Measurements from ENCODE around the gene CKB. TPM values are rescaled to one million over a fixed set of nuclear protein-coding genes. Genes with fewer than 3 reads are reported as not detected.

CKB gene
- total RNA-seq, 1 donor from 2014 or later, result 178 TPM

- peaks cover 27% of the 10 kb centered on the region for H3K4me1 ChIP-seq (ENCODE audit: insufficient read depth, low read length)
- no peak for DNase-seq (ENCODE audit: low read depth)
- Mint-ChIP-seq H3K27me3 (ENCODE audit: low read depth, unreplicated experiment) (peaks cover 6% of the 10 kb centered on the region), H3K4me1 (ENCODE audit: low read depth, unreplicated experiment) (peaks cover 16% of the 10 kb centered on the region), H3K36me3 (ENCODE audit: low read depth, unreplicated experiment) (peaks cover 6% of the 10 kb centered on the region), H3K9me3 (ENCODE audit: unreplicated experiment) (no peaks in the 10 kb centered on the region), H3K27ac (ENCODE audit: unreplicated experiment) (no peak overlapping the region), H3K4me3 (ENCODE audit: unreplicated experiment) (peak overlapping the region; percentile 95)
- TF ChIP-seq, protein P1, sequence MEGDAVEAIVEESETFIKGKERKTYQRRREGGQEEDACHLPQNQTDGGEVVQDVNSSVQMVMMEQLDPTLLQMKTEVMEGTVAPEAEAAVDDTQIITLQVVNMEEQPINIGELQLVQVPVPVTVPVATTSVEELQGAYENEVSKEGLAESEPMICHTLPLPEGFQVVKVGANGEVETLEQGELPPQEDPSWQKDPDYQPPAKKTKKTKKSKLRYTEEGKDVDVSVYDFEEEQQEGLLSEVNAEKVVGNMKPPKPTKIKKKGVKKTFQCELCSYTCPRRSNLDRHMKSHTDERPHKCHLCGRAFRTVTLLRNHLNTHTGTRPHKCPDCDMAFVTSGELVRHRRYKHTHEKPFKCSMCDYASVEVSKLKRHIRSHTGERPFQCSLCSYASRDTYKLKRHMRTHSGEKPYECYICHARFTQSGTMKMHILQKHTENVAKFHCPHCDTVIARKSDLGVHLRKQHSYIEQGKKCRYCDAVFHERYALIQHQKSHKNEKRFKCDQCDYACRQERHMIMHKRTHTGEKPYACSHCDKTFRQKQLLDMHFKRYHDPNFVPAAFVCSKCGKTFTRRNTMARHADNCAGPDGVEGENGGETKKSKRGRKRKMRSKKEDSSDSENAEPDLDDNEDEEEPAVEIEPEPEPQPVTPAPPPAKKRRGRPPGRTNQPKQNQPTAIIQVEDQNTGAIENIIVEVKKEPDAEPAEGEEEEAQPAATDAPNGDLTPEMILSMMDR (IDR thresholded peaks at IDR 0.05; ENCODE audit: insufficient read depth, low read depth, low read length), result no peak
- no peak for TF ChIP-seq EZH2 (IDR thresholded peaks at IDR 0.05; ENCODE audit: insufficient read depth, low read length)
- no peak overlapping the region for H2AFZ ChIP-seq (ENCODE audit: low read depth, low read length)
- no peak overlapping the region for H3K9ac ChIP-seq (ENCODE audit: low read length)
- no peak for FAIRE-seq
- no peaks in the 10 kb centered on the region for H3K9me3 ChIP-seq (ENCODE audit: insufficient read depth, low read depth, low read length)
- H3K79me2 ChIP-seq (ENCODE audit: insufficient read depth, low read length), result peaks cover 35% of the 10 kb centered on the region
- no peak overlapping the region for H3K27ac ChIP-seq (ENCODE audit: low read depth, low read length)
- H3K27me3 ChIP-seq (ENCODE audit: insufficient read depth, low read length), result peaks cover 11% of the 10 kb centered on the region
- no peak overlapping the region for H3K4me3 ChIP-seq (ENCODE audit: insufficient read depth, low read depth, low read length)
- no peaks in the 10 kb centered on the region for H3K36me3 ChIP-seq (ENCODE audit: insufficient read depth, low read length)
- peak overlapping the region; percentile 94 for H3K4me2 ChIP-seq (ENCODE audit: low read length)
- H4K20me1 ChIP-seq (ENCODE audit: insufficient read depth, low read length), result peaks cover 33% of the 10 kb centered on the region
Measured at GRCh38 chr14:103527408-103528145, 4.9 kb upstream of the CKB start.

DNA sequence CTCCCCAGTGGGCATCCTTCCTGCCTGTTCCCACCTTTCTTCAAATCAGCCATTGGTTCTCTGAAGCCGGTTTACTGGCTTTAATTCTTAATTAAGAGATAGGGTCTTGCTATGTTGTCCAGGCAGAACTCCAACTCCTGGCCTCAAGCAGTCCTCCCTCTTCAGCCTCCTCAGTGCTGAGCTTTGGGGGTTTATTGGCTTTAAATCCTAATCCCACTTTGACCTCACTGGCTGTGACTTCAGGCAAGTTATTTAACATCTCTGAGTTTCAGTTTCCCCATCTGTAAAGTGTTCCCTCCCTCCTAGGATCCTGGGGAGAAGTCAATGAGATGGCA, 4.3 kb upstream of the CKB start:
- H2AFZ ChIP-seq (ENCODE audit: low read depth, low read length), result no peak overlapping the region
- H4K20me1 ChIP-seq (ENCODE audit: insufficient read depth, low read length), result peaks cover 27% of the 10 kb centered on the region
- no peak overlapping the region for H3K27ac ChIP-seq (ENCODE audit: low read depth, low read length)
- H3K9ac ChIP-seq (ENCODE audit: low read length), result no peak overlapping the region
- peak overlapping the region; percentile 74 for H3K4me3 Mint-ChIP-seq (ENCODE audit: unreplicated experiment)
- FAIRE-seq (no peak), DNase-seq (ENCODE audit: low read depth) (no peak)
- H3K36me3 Mint-ChIP-seq (ENCODE audit: low read depth, unreplicated experiment), result peaks cover 6% of the 10 kb centered on the region
- peaks cover 14% of the 10 kb centered on the region for H3K27me3 ChIP-seq (ENCODE audit: insufficient read depth, low read length)
- H3K9me3 ChIP-seq (ENCODE audit: insufficient read depth, low read depth, low read length), result no peaks in the 10 kb centered on the region
- H3K4me1 Mint-ChIP-seq (ENCODE audit: low read depth, unreplicated experiment), result peaks cover 15% of the 10 kb centered on the region
- H3K36me3 ChIP-seq (ENCODE audit: insufficient read depth, low read length), result no peaks in the 10 kb centered on the region
- no peak overlapping the region for H3K4me2 ChIP-seq (ENCODE audit: low read length)
- no peaks in the 10 kb centered on the region for H3K9me3 Mint-ChIP-seq (ENCODE audit: unreplicated experiment)
- H3K27ac Mint-ChIP-seq (ENCODE audit: unreplicated experiment), result no peak overlapping the region
- H3K79me2 ChIP-seq (ENCODE audit: insufficient read depth, low read length), result peaks cover 29% of the 10 kb centered on the region
- H3K27me3 Mint-ChIP-seq (ENCODE audit: low read depth, unreplicated experiment), result peaks cover 6% of the 10 kb centered on the region
- TF ChIP-seq, protein P1 (IDR thresholded peaks at IDR 0.05; ENCODE audit: insufficient read depth, low read depth, low read length), result no peak
- TF ChIP-seq EZH2 (IDR thresholded peaks at IDR 0.05; ENCODE audit: insufficient read depth, low read length), result no peak
- peaks cover 31% of the 10 kb centered on the region for H3K4me1 ChIP-seq (ENCODE audit: insufficient read depth, low read length)
- no peak overlapping the region for H3K4me3 ChIP-seq (ENCODE audit: insufficient read depth, low read depth, low read length)

DNA sequence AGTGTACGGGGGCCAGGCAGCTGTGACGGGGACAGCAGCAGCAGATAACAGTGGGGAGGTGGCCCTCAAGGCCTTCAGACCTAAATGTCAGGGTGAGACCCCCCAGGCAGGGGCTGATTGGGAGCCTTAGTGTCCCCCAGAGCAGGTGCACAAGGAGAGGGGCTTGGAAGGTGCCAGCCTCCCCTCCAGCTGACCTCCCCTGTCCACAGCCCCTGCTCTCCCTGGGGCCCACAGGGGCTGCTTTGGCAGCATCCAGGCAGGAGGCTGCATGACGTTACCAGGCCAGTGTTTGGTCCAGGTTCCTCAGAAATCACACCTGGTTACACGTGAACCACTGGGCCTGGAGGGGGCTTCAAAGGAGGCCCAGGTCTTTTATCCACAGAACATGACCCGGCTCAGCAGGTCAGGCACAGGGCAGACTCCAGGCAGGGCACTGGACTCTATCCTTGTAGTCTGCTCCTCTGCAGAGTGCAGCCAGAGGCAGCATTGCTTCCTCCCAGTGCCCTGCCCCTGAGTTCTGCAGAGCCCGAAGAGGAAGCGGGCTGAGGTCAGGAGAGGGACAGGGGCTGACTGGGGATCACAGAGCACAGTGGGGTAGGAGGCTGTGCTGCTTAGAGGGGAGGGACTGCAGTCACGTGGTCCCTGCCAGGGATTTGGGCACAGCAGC, 3.8 kb upstream of the CKB start:
- no peaks in the 10 kb centered on the region for H3K9me3 Mint-ChIP-seq (ENCODE audit: unreplicated experiment)
- Histone ChIP-seq H3K27me3 (ENCODE audit: insufficient read depth, low read length) (peaks cover 14% of the 10 kb centered on the region), H3K27ac (ENCODE audit: low read depth, low read length) (no peak overlapping the region), H3K4me3 (ENCODE audit: insufficient read depth, low read depth, low read length) (no peak overlapping the region), H3K4me2 (ENCODE audit: low read length) (no peak overlapping the region), H2AFZ (ENCODE audit: low read depth, low read length) (no peak overlapping the region), H3K36me3 (ENCODE audit: insufficient read depth, low read length) (no peaks in the 10 kb centered on the region), H3K9ac (ENCODE audit: low read length) (no peak overlapping the region), H3K4me1 (ENCODE audit: insufficient read depth, low read length) (peaks cover 32% of the 10 kb centered on the region), H4K20me1 (ENCODE audit: insufficient read depth, low read length) (peaks cover 24% of the 10 kb centered on the region), H3K79me2 (ENCODE audit: insufficient read depth, low read length) (peaks cover 24% of the 10 kb centered on the region), H3K9me3 (ENCODE audit: insufficient read depth, low read depth, low read length) (no peaks in the 10 kb centered on the region)
- peaks cover 13% of the 10 kb centered on the region for H3K4me1 Mint-ChIP-seq (ENCODE audit: low read depth, unreplicated experiment)
- H3K27me3 Mint-ChIP-seq (ENCODE audit: low read depth, unreplicated experiment), result peaks cover 6% of the 10 kb centered on the region
- no peak overlapping the region for H3K4me3 Mint-ChIP-seq (ENCODE audit: unreplicated experiment)
- H3K27ac Mint-ChIP-seq (ENCODE audit: unreplicated experiment), result no peak overlapping the region
- FAIRE-seq, result no peak
- TF ChIP-seq, protein P1 (IDR thresholded peaks at IDR 0.05; ENCODE audit: insufficient read depth, low read depth, low read length), result no peak
- no peak for TF ChIP-seq EZH2 (IDR thresholded peaks at IDR 0.05; ENCODE audit: insufficient read depth, low read length)
- peaks cover 6% of the 10 kb centered on the region for H3K36me3 Mint-ChIP-seq (ENCODE audit: low read depth, unreplicated experiment)
- DNase-seq (ENCODE audit: low read depth), result no peak

Measured in astrocyte (in vitro differentiated cells and primary cell).